Measurements from ENCODE around the gene KRT85. TPM values are rescaled to one million over a fixed set of nuclear protein-coding genes. Genes with fewer than 3 reads are reported as not detected.

The KRT85 gene
- total RNA-seq, 1 donor from 2014 or later, result not detected

DNA sequence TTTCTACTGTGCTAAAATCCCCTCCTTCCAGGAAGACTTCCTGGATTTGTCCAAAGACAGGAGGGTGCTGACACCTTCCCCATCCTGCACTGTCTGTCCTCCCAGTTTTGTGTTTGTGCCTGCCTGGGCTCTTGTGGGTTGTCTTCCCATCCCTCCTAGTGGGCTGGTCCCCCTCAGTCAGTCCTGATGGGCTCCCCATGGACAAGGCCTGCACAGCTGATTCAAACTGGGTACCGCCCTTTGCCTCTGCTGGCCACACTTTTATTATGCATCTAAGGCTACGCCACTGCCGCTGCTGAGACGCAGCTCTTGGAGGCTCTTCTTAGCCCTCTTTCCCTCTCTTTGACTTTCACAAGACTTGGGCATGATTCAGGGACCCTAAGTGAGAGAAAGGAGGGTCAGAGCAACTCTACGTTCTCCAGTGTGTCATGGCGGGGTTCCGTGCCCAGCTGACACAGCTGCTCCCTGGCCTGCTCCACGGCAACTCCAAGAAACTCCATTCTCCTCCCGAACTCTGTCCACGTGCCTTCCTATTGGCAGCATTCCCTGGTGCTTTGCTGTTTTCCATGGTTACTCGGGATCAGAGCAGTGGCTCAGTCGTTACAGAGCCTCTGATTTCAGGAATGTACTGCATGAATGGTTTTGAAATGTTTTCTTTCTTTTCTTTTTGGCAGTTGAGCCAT, 3.8 kb upstream of the KRT85 start:
- Mint-ChIP-seq H3K4me1 (ENCODE audit: unreplicated experiment) (no peaks in the 10 kb centered on the region), H3K36me3 (ENCODE audit: low read depth, unreplicated experiment) (no peaks in the 10 kb centered on the region), H3K27me3 (ENCODE audit: unreplicated experiment) (no peaks in the 10 kb centered on the region), H3K4me3 (ENCODE audit: unreplicated experiment) (no peak overlapping the region), H3K9me3 (ENCODE audit: unreplicated experiment) (no peaks in the 10 kb centered on the region), H3K27ac (ENCODE audit: unreplicated experiment) (no peak overlapping the region)
- no peak for DNase-seq (ENCODE audit: low spot score)
- TF ChIP-seq CTCF (IDR thresholded peaks at IDR 0.05; ENCODE audit: unreplicated experiment), result no peak

- H3K4me3 Mint-ChIP-seq (ENCODE audit: unreplicated experiment), result no peak overlapping the region
- no peak for TF ChIP-seq CTCF (IDR thresholded peaks at IDR 0.05; ENCODE audit: unreplicated experiment)
- H3K27ac Mint-ChIP-seq (ENCODE audit: unreplicated experiment), result no peak overlapping the region
- no peaks in the 10 kb centered on the region for H3K9me3 Mint-ChIP-seq (ENCODE audit: unreplicated experiment)
- DNase-seq (ENCODE audit: low spot score), result no peak
- no peaks in the 10 kb centered on the region for H3K4me1 Mint-ChIP-seq (ENCODE audit: unreplicated experiment)
- H3K27me3 Mint-ChIP-seq (ENCODE audit: unreplicated experiment), result peaks cover under 1% of the 10 kb centered on the region
- H3K36me3 Mint-ChIP-seq (ENCODE audit: low read depth, unreplicated experiment), result no peaks in the 10 kb centered on the region
These were observed 2.5 kb upstream of the KRT85 start for GRCh38 chr12:52369809-52370208.

DNA sequence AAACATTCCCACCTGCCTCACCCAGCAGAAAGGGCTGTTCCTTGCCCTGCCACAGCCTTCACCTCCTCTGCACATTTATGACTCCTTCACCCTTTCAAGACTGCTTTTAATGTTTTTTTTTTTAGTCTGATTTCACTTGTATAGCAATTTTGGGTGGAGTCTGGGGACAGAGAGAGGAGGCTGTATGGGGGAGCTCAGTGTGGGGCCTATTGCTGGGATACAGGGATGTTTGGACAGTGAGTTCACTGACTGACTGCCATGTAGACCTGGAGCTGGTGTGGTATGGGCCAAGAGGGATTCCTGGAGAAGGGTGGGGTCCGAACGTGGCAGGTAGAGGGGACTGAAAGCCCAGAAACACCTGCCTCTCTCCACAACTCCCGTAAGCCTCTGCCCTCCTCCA, 1.9 kb upstream of the KRT85 start:
- Mint-ChIP-seq H3K36me3 (ENCODE audit: low read depth, unreplicated experiment) (no peaks in the 10 kb centered on the region), H3K9me3 (ENCODE audit: unreplicated experiment) (no peaks in the 10 kb centered on the region), H3K4me1 (ENCODE audit: unreplicated experiment) (no peaks in the 10 kb centered on the region), H3K27ac (ENCODE audit: unreplicated experiment) (no peak overlapping the region), H3K4me3 (ENCODE audit: unreplicated experiment) (no peak overlapping the region), H3K27me3 (ENCODE audit: unreplicated experiment) (peaks cover 1% of the 10 kb centered on the region)
- no peak for TF ChIP-seq CTCF (IDR thresholded peaks at IDR 0.05; ENCODE audit: unreplicated experiment)
- DNase-seq (ENCODE audit: low spot score), result no peak

DNA sequence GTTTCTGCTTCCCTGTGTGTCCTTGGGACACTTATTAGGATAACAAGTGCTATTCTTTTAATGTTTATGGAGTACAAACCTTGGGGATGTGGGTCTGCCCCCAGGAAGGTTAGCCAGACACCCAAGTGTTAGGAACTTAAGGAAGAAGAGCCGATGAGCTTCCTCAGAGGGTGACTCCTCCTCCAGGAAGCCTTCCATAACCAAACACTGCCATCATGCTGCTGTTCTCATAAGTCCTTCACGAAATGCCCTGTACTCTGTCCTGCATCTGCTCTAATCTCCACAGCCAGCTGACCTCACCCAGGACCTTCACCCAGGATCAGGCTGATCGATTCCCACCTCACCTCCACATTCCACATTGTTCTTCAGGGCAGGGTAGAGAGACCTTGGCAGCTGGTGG, 1.2 kb upstream of the KRT85 start:
- DNase-seq (ENCODE audit: low spot score), result no peak
- no peaks in the 10 kb centered on the region for H3K36me3 Mint-ChIP-seq (ENCODE audit: low read depth, unreplicated experiment)
- H3K9me3 Mint-ChIP-seq (ENCODE audit: unreplicated experiment), result no peaks in the 10 kb centered on the region
- no peak overlapping the region for H3K27ac Mint-ChIP-seq (ENCODE audit: unreplicated experiment)
- H3K27me3 Mint-ChIP-seq (ENCODE audit: unreplicated experiment), result peaks cover 1% of the 10 kb centered on the region
- no peaks in the 10 kb centered on the region for H3K4me1 Mint-ChIP-seq (ENCODE audit: unreplicated experiment)
- TF ChIP-seq CTCF (IDR thresholded peaks at IDR 0.05; ENCODE audit: unreplicated experiment), result no peak
- no peak overlapping the region for H3K4me3 Mint-ChIP-seq (ENCODE audit: unreplicated experiment)

GRCh38 chr12:52367876-52368275, 595 bp upstream of the KRT85 start:
- Mint-ChIP-seq H3K9me3 (ENCODE audit: unreplicated experiment) (no peaks in the 10 kb centered on the region), H3K4me3 (ENCODE audit: unreplicated experiment) (no peak overlapping the region), H3K27me3 (ENCODE audit: unreplicated experiment) (peaks cover 3% of the 10 kb centered on the region), H3K36me3 (ENCODE audit: low read depth, unreplicated experiment) (no peaks in the 10 kb centered on the region), H3K4me1 (ENCODE audit: unreplicated experiment) (no peaks in the 10 kb centered on the region), H3K27ac (ENCODE audit: unreplicated experiment) (no peak overlapping the region)
- DNase-seq (ENCODE audit: low spot score), result no peak
- TF ChIP-seq CTCF (IDR thresholded peaks at IDR 0.05; ENCODE audit: unreplicated experiment), result no peak
